Neural cell (in vitro differentiated cells): ENCODE measurements around the gene ADAMTS2.

Experiments
- CTCF ChIP-seq: fragments of 450-650 bp; IDR thresholded peaks from 2 replicates; pipeline ENCODE4 v1.5.1; 2014; ENCODE audit warnings: antibody characterized with exemption, mild to moderate bottlenecking, moderate library complexity; ENCODE audit not compliant: poor library complexity, severe bottlenecking
- POLR2AphosphoS5 ChIP-seq: IDR thresholded peaks from 2 replicates; pipeline ENCODE4 v1.6.1; 2012
- RAD21 ChIP-seq: fragments of 450-650 bp; conservative IDR thresholded peaks from 2 replicates; pipeline ENCODE4 v1.6.1; 2014; ENCODE audit warnings: antibody characterized with exemption, mild to moderate bottlenecking, moderate library complexity
- SMC3 ChIP-seq: fragments of 450-650 bp; conservative IDR thresholded peaks from 2 replicates; pipeline ENCODE4 v1.6.1; 2014; ENCODE audit warnings: antibody characterized with exemption, mild to moderate bottlenecking, moderate library complexity; ENCODE audit not compliant: poor library complexity

DNA sequence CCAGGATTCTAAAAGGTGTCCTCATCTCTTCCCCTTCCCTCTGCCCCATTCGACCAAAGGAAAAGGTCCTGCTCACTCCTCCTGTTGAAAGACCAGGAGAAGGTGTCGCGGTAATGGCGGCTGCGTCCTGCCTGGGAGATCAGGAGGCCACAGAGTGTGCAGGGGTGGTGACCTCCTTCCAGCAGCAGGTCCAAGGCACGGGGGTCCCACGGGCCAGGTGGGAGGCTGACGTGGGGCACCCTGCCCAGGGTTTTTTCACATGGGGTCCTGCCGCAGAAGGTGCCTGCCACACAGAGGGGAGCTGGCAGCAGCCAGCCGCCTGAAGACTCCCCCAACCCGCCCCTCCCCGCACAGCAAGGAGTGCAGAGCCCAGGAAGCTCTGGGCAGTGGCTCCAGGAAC lies 22.2 kb upstream of the ADAMTS2 start:
- no peak for TF ChIP-seq CTCF
- TF ChIP-seq POLR2AphosphoS5 = no peak
- TF ChIP-seq RAD21 = no peak
- TF ChIP-seq SMC3 = no peak
